ENCODE measurements around the gene CFAP46. TPM values are rescaled to one million over a fixed set of nuclear protein-coding genes. Genes with fewer than 3 reads are reported as not detected.

The CFAP46 gene
- total and polyA plus RNA-seq, 2 experiments from 2014 or later, result 3.1 to 5.4 TPM

GRCh38 chr10:132763545-132763944 lies 178.8 kb downstream of the CFAP46 start:
- Histone ChIP-seq H3K4me3 (no peak overlapping the region), H3K9me2 (ENCODE audit: insufficient read depth) (no peaks in the 10 kb centered on the region), H4K20me1 (replicated peaks; ENCODE audit: insufficient read depth) (no peaks in the 10 kb centered on the region), H3K27ac (ENCODE audit: low read depth) (no peak overlapping the region), H2AFZ (no peak overlapping the region), H3K4me2 (no peak overlapping the region), H3K36me3 (ENCODE audit: insufficient read depth) (no peaks in the 10 kb centered on the region), H3K4me1 (ENCODE audit: insufficient read depth) (no peaks in the 10 kb centered on the region), H3K27me3 (ENCODE audit: insufficient read depth) (no peaks in the 10 kb centered on the region), H3K79me2 (replicated peaks; ENCODE audit: insufficient read depth) (no peaks in the 10 kb centered on the region), H3F3A (replicated peaks; ENCODE audit: low read depth) (0 out of 2 replicates have a peak, but pooled peaks cover 6% of the 10 kb centered on the region)
- no peak overlapping the region for H3K4me3 Mint-ChIP-seq
- H3K36me3 Mint-ChIP-seq (ENCODE audit: low read depth), result peaks cover 19% of the 10 kb centered on the region
- ATAC-seq, result no peak
- no peak for TF ChIP-seq CREB1 (CRISPR knock-in tag; IDR thresholded peaks at IDR 0.05; ENCODE audit: low read depth)
- TF ChIP-seq CTCF (conservative IDR thresholded peaks at IDR 0.05; ENCODE audit: low read depth in 2 of 2), result no peak
- no peak for TF ChIP-seq ZNF114 (CRISPR knock-in tag; IDR thresholded peaks at IDR 0.05)
- TF ChIP-seq EZH2 (IDR thresholded peaks at IDR 0.05; ENCODE audit: low read depth, unreplicated experiment), result no peak
- no peak for TF ChIP-seq NANOG (IDR thresholded peaks at IDR 0.05; ENCODE audit: borderline replicate concordance)
- no peak for TF ChIP-seq ZNF331 (CRISPR knock-in tag; IDR thresholded peaks at IDR 0.05; ENCODE audit: low read depth)
- no peak for DNase-seq (ENCODE audit: low spot score)
- H3K4me1 Mint-ChIP-seq, result no peaks in the 10 kb centered on the region; the same call in 2 of the 3 replicates
- no peak overlapping the region for H3K27ac Mint-ChIP-seq
- H3K9me3 Mint-ChIP-seq, result peaks cover 17% of the 10 kb centered on the region
- peaks cover 10% of the 10 kb centered on the region for H3K27me3 Mint-ChIP-seq (ENCODE audit: insufficient read depth, low read depth, poor library complexity)

- Histone ChIP-seq H2AFZ (no peak overlapping the region), H3K9me2 (ENCODE audit: insufficient read depth) (no peaks in the 10 kb centered on the region), H3K4me3 (no peak overlapping the region), H3K79me2 (replicated peaks; ENCODE audit: insufficient read depth) (no peaks in the 10 kb centered on the region), H3K4me1 (ENCODE audit: insufficient read depth) (no peaks in the 10 kb centered on the region), H3F3A (replicated peaks; ENCODE audit: low read depth) (0 out of 2 replicates have a peak, but pooled peaks cover 6% of the 10 kb centered on the region), H3K27me3 (ENCODE audit: insufficient read depth) (no peaks in the 10 kb centered on the region), H3K27ac (ENCODE audit: low read depth) (no peak overlapping the region), H3K36me3 (ENCODE audit: insufficient read depth) (no peaks in the 10 kb centered on the region), H4K20me1 (replicated peaks; ENCODE audit: insufficient read depth) (no peaks in the 10 kb centered on the region), H3K4me2 (no peak overlapping the region)
- Mint-ChIP-seq H3K9me3 (peaks cover 17% of the 10 kb centered on the region), H3K27ac (no peak overlapping the region), H3K27me3 (ENCODE audit: insufficient read depth, low read depth, poor library complexity) (peaks cover 11% of the 10 kb centered on the region), H3K4me3 (no peak overlapping the region), H3K36me3 (ENCODE audit: low read depth) (peaks cover 19% of the 10 kb centered on the region), H3K4me1 (no peaks in the 10 kb centered on the region; the same call in 2 of the 3 replicates)
- DNase-seq (ENCODE audit: low spot score) (no peak), ATAC-seq (no peak)
- TF ChIP-seq EZH2phosphoT487 (IDR thresholded peaks at IDR 0.05; ENCODE audit: unreplicated experiment) (no peak), NANOG (IDR thresholded peaks at IDR 0.05; ENCODE audit: borderline replicate concordance) (no peak), ZNF114 (CRISPR knock-in tag; IDR thresholded peaks at IDR 0.05) (no peak), ZNF331 (CRISPR knock-in tag; IDR thresholded peaks at IDR 0.05; ENCODE audit: low read depth) (no peak), CTCF (conservative IDR thresholded peaks at IDR 0.05; ENCODE audit: low read depth in 2 of 2) (no peak), ZNF462 (CRISPR knock-in tag; IDR thresholded peaks at IDR 0.05) (no peak), EZH2 (IDR thresholded peaks at IDR 0.05; ENCODE audit: low read depth, unreplicated experiment) (no peak), ETS1 (IDR thresholded peaks at IDR 0.05) (no peak), CREB1 (CRISPR knock-in tag; IDR thresholded peaks at IDR 0.05; ENCODE audit: low read depth) (no peak), POLR2AphosphoS5 (IDR thresholded peaks at IDR 0.05; ENCODE audit: low read depth) (no peak)
Measured at GRCh38 chr10:132762267-132762666, 180.1 kb downstream of the CFAP46 start.
